Sigmoid colon (tissue), 3 donors: ENCODE results near the gene NUP85.

Experiments used
- POLR2A ChIP-seq, 2 donors: fragments of 450-650 bp; IDR thresholded peaks; one replicate each; pipeline ENCODE4 v1.6.1; 2016; ENCODE audit warnings: antibody characterized with exemption in 2 of 2, mild to moderate bottlenecking in 2 of 2, moderate library complexity in 2 of 2
- TF ChIP-seq, protein P1 (sequence below), 4 experiments: fragments of 450-650 bp in 3 of 4; fragments of 200-600 bp in 1 of 4; IDR thresholded peaks; one replicate each; pipeline ENCODE4 v1.5.1; 2016 to 2019; ENCODE audit warnings: antibody characterized with exemption in 4 of 4, mild to moderate bottlenecking in 3 of 4, moderate library complexity in 2 of 4

DNA sequence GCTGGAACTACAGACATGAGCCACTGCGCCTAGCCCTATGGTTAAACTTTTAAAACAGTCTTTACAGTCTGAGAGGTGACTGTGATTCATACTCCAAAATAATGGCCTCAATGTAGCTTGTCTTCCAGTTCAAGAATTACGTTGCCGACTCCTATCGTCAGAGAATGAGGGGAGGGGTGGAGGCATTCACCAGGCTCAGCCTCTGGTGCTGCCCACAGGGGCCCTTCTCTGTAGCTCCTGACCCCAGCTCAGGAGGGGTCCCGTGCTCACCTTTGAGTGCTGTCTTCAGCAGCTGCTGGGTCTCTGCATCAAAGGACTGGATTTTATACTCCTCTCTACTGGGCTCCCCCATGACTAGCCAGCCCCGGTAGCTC is 64.4 kb downstream of the NUP85 start:
- TF ChIP-seq, protein P1, sequence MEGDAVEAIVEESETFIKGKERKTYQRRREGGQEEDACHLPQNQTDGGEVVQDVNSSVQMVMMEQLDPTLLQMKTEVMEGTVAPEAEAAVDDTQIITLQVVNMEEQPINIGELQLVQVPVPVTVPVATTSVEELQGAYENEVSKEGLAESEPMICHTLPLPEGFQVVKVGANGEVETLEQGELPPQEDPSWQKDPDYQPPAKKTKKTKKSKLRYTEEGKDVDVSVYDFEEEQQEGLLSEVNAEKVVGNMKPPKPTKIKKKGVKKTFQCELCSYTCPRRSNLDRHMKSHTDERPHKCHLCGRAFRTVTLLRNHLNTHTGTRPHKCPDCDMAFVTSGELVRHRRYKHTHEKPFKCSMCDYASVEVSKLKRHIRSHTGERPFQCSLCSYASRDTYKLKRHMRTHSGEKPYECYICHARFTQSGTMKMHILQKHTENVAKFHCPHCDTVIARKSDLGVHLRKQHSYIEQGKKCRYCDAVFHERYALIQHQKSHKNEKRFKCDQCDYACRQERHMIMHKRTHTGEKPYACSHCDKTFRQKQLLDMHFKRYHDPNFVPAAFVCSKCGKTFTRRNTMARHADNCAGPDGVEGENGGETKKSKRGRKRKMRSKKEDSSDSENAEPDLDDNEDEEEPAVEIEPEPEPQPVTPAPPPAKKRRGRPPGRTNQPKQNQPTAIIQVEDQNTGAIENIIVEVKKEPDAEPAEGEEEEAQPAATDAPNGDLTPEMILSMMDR (IDR thresholded peaks at IDR 0.05) = no peak
- TF ChIP-seq POLR2A (IDR thresholded peaks at IDR 0.05) = no peak
